Measurements from ENCODE around the gene TMEM132D. TPM values are rescaled to one million over a fixed set of nuclear protein-coding genes. Genes with fewer than 3 reads are reported as not detected.

TMEM132D gene
- total RNA-seq, 2 donors from 2014 or later = 4.4 to 14.2 TPM

DNA sequence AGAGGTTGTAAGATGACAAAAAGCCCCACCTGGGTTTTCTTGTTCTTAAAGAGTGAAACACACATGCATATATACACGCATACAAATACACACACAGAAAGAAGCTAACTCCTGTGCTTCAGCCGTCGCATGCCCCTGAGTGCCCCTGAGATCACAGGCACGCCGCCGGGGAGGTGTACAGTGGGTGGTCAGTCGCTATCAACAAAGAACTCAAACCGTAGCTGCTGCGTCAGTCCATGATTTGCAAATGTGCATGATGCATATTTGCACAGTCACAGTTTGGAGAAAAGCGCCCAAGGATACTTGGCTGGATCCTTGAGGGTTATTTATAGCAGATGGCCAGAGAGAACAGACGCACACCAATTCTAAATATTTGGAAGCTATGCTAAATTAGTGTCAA, 206.9 kb downstream of the TMEM132D start:
- Mint-ChIP-seq H3K9me3 (peaks cover 4% of the 10 kb centered on the region), H3K27ac (peak overlapping the region; percentile 38), H3K27me3 (ENCODE audit: insufficient read depth) (no peaks in the 10 kb centered on the region), H3K4me1 (peaks cover 10% of the 10 kb centered on the region), H3K36me3 (ENCODE audit: low read depth) (peaks cover 31% of the 10 kb centered on the region), H3K4me3 (no peak overlapping the region)
- no peak overlapping the region for H3K27ac ChIP-seq (ENCODE audit: low read depth, low read length)
- DNase-seq = no peak
- no peak overlapping the region for H3K9ac ChIP-seq (ENCODE audit: extremely low read depth, low read length, poor library complexity, severe bottlenecking)
- no peaks in the 10 kb centered on the region for H3K36me3 ChIP-seq (ENCODE audit: control insufficient read depth, insufficient read depth, low read length)
- H3K4me3 ChIP-seq (ENCODE audit: low read length) = no peak overlapping the region
- TF ChIP-seq, protein P1, sequence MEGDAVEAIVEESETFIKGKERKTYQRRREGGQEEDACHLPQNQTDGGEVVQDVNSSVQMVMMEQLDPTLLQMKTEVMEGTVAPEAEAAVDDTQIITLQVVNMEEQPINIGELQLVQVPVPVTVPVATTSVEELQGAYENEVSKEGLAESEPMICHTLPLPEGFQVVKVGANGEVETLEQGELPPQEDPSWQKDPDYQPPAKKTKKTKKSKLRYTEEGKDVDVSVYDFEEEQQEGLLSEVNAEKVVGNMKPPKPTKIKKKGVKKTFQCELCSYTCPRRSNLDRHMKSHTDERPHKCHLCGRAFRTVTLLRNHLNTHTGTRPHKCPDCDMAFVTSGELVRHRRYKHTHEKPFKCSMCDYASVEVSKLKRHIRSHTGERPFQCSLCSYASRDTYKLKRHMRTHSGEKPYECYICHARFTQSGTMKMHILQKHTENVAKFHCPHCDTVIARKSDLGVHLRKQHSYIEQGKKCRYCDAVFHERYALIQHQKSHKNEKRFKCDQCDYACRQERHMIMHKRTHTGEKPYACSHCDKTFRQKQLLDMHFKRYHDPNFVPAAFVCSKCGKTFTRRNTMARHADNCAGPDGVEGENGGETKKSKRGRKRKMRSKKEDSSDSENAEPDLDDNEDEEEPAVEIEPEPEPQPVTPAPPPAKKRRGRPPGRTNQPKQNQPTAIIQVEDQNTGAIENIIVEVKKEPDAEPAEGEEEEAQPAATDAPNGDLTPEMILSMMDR (conservative IDR thresholded peaks at IDR 0.05) = no peak
- H3K4me1 ChIP-seq (ENCODE audit: control insufficient read depth, insufficient read depth, low read length) = no peaks in the 10 kb centered on the region
- H3K9me3 ChIP-seq (ENCODE audit: control insufficient read depth, low read length) = no peaks in the 10 kb centered on the region
- H3K27me3 ChIP-seq (ENCODE audit: control insufficient read depth, insufficient read depth, low read length, poor library complexity, severe bottlenecking) = no peaks in the 10 kb centered on the region
- 92 to 94% methylated on average over 7 to 10 of the region's 11 CpGs for WGBS, 2 experiments (ENCODE audit: insufficient coverage in 1 of 2, insufficient read length in 1 of 2)

DNA sequence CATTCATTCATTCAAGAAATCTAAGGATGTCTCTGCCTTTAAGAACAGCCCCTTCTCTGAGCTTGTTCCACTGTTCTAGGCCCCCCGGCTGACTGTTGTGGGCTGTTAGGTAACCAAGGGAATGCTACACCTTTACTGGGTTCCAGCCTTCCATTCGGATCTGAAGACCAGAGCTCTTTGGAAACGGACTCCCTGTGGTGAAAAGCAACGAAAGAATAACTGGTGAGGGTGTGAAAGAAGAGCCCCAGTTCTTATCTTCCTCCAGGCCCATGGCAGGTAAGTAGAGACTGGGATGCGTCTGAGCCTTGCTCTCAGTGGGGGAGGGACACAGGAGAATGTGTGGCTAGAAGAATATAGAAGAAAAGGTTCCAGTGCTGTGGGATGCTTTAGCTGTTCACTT, 207.4 kb downstream of the TMEM132D start:
- Histone ChIP-seq H3K36me3 (ENCODE audit: control insufficient read depth, insufficient read depth, low read length) (no peaks in the 10 kb centered on the region), H3K9me3 (ENCODE audit: control insufficient read depth, low read length) (peaks cover 1% of the 10 kb centered on the region), H3K27ac (ENCODE audit: low read depth, low read length) (no peak overlapping the region), H3K27me3 (ENCODE audit: control insufficient read depth, insufficient read depth, low read length, poor library complexity, severe bottlenecking) (no peaks in the 10 kb centered on the region), H3K4me1 (ENCODE audit: control insufficient read depth, insufficient read depth, low read length) (no peaks in the 10 kb centered on the region), H3K9ac (ENCODE audit: extremely low read depth, low read length, poor library complexity, severe bottlenecking) (no peak overlapping the region), H3K4me3 (ENCODE audit: low read length) (no peak overlapping the region)
- Mint-ChIP-seq H3K4me1 (peaks cover 10% of the 10 kb centered on the region), H3K36me3 (ENCODE audit: low read depth) (peaks cover 35% of the 10 kb centered on the region), H3K27ac (no peak overlapping the region), H3K4me3 (no peak overlapping the region), H3K27me3 (ENCODE audit: insufficient read depth) (no peaks in the 10 kb centered on the region), H3K9me3 (peaks cover 8% of the 10 kb centered on the region)
- 41 to 60% methylated on average over 3 to 5 of the region's 5 CpGs for WGBS, 2 experiments (ENCODE audit: insufficient coverage in 1 of 2, insufficient read length in 1 of 2)
- TF ChIP-seq, protein P1 (conservative IDR thresholded peaks at IDR 0.05) = no peak
- no peak for DNase-seq

DNA sequence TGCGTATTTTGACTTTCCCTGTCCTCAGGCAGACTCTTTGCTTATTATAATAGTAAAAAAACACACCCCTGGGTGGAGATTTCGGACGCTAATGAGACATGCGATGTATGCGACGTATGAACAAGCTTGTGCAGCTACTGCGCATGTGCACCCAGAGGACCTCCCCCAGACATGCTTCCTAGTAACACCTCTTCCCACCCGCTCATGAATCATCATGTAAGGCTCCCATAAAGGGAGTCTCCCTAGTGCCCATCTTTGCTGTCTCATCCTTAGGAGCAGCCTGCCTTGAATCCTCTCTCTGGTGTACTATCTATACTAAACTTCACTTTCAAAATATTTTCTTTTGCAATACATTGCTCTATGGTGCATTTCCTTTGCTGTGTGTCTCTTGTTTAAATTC, 210.1 kb downstream of the TMEM132D start:
- TF ChIP-seq, protein P1 (conservative IDR thresholded peaks at IDR 0.05) = no peak
- Histone ChIP-seq H3K4me3 (ENCODE audit: low read length) (no peak overlapping the region), H3K4me1 (ENCODE audit: control insufficient read depth, insufficient read depth, low read length) (no peaks in the 10 kb centered on the region), H3K9ac (ENCODE audit: extremely low read depth, low read length, poor library complexity, severe bottlenecking) (no peak overlapping the region), H3K27me3 (ENCODE audit: control insufficient read depth, insufficient read depth, low read length, poor library complexity, severe bottlenecking) (no peaks in the 10 kb centered on the region), H3K27ac (ENCODE audit: low read depth, low read length) (no peak overlapping the region), H3K36me3 (ENCODE audit: control insufficient read depth, insufficient read depth, low read length) (no peaks in the 10 kb centered on the region), H3K9me3 (ENCODE audit: control insufficient read depth, low read length) (peaks cover 14% of the 10 kb centered on the region)
- H3K27me3 Mint-ChIP-seq (ENCODE audit: insufficient read depth) = no peaks in the 10 kb centered on the region
- H3K36me3 Mint-ChIP-seq (ENCODE audit: low read depth) = peaks cover 21% of the 10 kb centered on the region
- peaks cover 10% of the 10 kb centered on the region for H3K4me1 Mint-ChIP-seq
- no peak overlapping the region for H3K27ac Mint-ChIP-seq
- DNase-seq = no peak
- peaks cover 19% of the 10 kb centered on the region for H3K9me3 Mint-ChIP-seq
- WGBS, 2 experiments (ENCODE audit: insufficient coverage in 1 of 2, insufficient read length in 1 of 2) = 92 to 100% methylated on average over 8 of the region's 8 CpGs
- no peak overlapping the region for H3K4me3 Mint-ChIP-seq
